IgD-negative memory B cell (primary cell): Measurements from ENCODE around the gene BABAM2. TPM values are rescaled to one million over a fixed set of nuclear protein-coding genes. Genes with fewer than 3 reads are reported as not detected.
"Not testable (repeated sequence)": the region's sequence is repeated elsewhere in the genome, so short reads cannot be mapped to it uniquely, and the experiment has no call there.

Experiments used
- H3K27ac Mint-ChIP-seq, 3 donors: one replicate each; pipeline ENCODE4 v1.8.0; 2020 to 2022; ENCODE audit warnings: mild to moderate bottlenecking in 3 of 3, mixed read lengths in 3 of 3, moderate library complexity in 1 of 3
- H3K27me3 Mint-ChIP-seq: one replicate; pipeline ENCODE4 v1.8.0; 2021; ENCODE audit warnings: mixed read lengths
- H3K36me3 Mint-ChIP-seq: one replicate; pipeline ENCODE4 v1.8.0; 2020; ENCODE audit warnings: mild to moderate bottlenecking, mixed read lengths
- H3K4me1 Mint-ChIP-seq, 3 donors: one replicate each; pipeline ENCODE4 v1.8.0; 2020 to 2022; ENCODE audit warnings: mixed read lengths in 3 of 3, mild to moderate bottlenecking in 1 of 3
- H3K4me3 Mint-ChIP-seq, 4 donors: one replicate each; pipeline ENCODE4 v1.8.0; 2020 to 2022; ENCODE audit warnings: mild to moderate bottlenecking in 4 of 4, mixed read lengths in 4 of 4, moderate library complexity in 3 of 4
- H3K9me3 Mint-ChIP-seq, 3 donors: one replicate each; pipeline ENCODE4 v1.8.0; 2020 to 2021; ENCODE audit warnings: mixed read lengths in 3 of 3, mild to moderate bottlenecking in 1 of 3
- polyA plus RNA-seq: library from polyadenylated mRNA; unstranded; fragments of 300-500 nt; fragmentation: Illumina TruSeq; gene quantifications from one replicate; pipeline ENCODE4 v1.2.3, GENCODE V29; 2021

The BABAM2 gene
- polyA plus RNA-seq, 1 donor from 2014 or later: 57.9 TPM

GRCh38 chr2:28009732-28010131 is 119.2 kb downstream of the BABAM2 start:
- no peaks in the 10 kb centered on the region for H3K27me3 Mint-ChIP-seq
- H3K9me3 Mint-ChIP-seq: no peaks in the 10 kb centered on the region
- H3K4me3 Mint-ChIP-seq: no peak overlapping the region
- peaks cover 9% of the 10 kb centered on the region for H3K36me3 Mint-ChIP-seq
- no peaks in the 10 kb centered on the region for H3K4me1 Mint-ChIP-seq
- no peak overlapping the region for H3K27ac Mint-ChIP-seq

GRCh38 chr2:28011322-28011737 is 120.8 kb downstream of the BABAM2 start:
- Mint-ChIP-seq H3K4me1 (no peaks in the 10 kb centered on the region), H3K9me3 (no peaks in the 10 kb centered on the region), H3K4me3 (no peak overlapping the region), H3K27me3 (no peaks in the 10 kb centered on the region), H3K36me3 (peaks cover 15% of the 10 kb centered on the region), H3K27ac (peak overlapping the region in 1 of 3 donors; percentile 65)

- H3K36me3 Mint-ChIP-seq: peaks cover 19% of the 10 kb centered on the region
- H3K4me3 Mint-ChIP-seq, H3K9me3 Mint-ChIP-seq, H3K27ac Mint-ChIP-seq, H3K27me3 Mint-ChIP-seq, H3K4me1 Mint-ChIP-seq: not testable (repeated sequence)
Measured at GRCh38 chr2:28018474-28018873, 127.9 kb downstream of the BABAM2 start.

- not testable (repeated sequence) for H3K4me3 Mint-ChIP-seq, H3K27me3 Mint-ChIP-seq, H3K27ac Mint-ChIP-seq, H3K9me3 Mint-ChIP-seq, H3K4me1 Mint-ChIP-seq
- H3K36me3 Mint-ChIP-seq: peaks cover 20% of the 10 kb centered on the region
Measured at GRCh38 chr2:28019521-28019920, 129.0 kb downstream of the BABAM2 start.

GRCh38 chr2:28021898-28022297 is 131.4 kb downstream of the BABAM2 start:
- Mint-ChIP-seq H3K9me3 (peaks cover 0 to 6% (median 5%) of the 10 kb centered on the region in 3 donors), H3K36me3 (peaks cover 23% of the 10 kb centered on the region), H3K27ac (no peak overlapping the region), H3K27me3 (no peaks in the 10 kb centered on the region), H3K4me3 (no peak overlapping the region), H3K4me1 (no peaks in the 10 kb centered on the region)

GRCh38 chr2:28025123-28025522 is 134.6 kb downstream of the BABAM2 start:
- Mint-ChIP-seq H3K27ac (no peak overlapping the region), H3K27me3 (no peaks in the 10 kb centered on the region), H3K4me1 (no peaks in the 10 kb centered on the region), H3K9me3 (peaks cover 0 to 7% (median 6%) of the 10 kb centered on the region in 3 donors), H3K4me3 (no peak overlapping the region), H3K36me3 (peaks cover 21% of the 10 kb centered on the region)

- not testable (repeated sequence) for H3K9me3 Mint-ChIP-seq, H3K4me3 Mint-ChIP-seq, H3K4me1 Mint-ChIP-seq, H3K27ac Mint-ChIP-seq, H3K27me3 Mint-ChIP-seq
- H3K36me3 Mint-ChIP-seq: peaks cover 25% of the 10 kb centered on the region
Measured at GRCh38 chr2:28026230-28026629, 135.7 kb downstream of the BABAM2 start.

GRCh38 chr2:28028025-28028424 is 137.5 kb downstream of the BABAM2 start:
- H3K27ac Mint-ChIP-seq: no peak overlapping the region
- H3K36me3 Mint-ChIP-seq: peaks cover 28% of the 10 kb centered on the region

GRCh38 chr2:28030600-28030999 is 140.1 kb downstream of the BABAM2 start:
- Mint-ChIP-seq H3K27ac (no peak overlapping the region), H3K27me3 (no peaks in the 10 kb centered on the region), H3K4me3 (no peak overlapping the region), H3K9me3 (peaks cover 0 to 7% (median 6%) of the 10 kb centered on the region in 3 donors), H3K36me3 (peaks cover 23% of the 10 kb centered on the region), H3K4me1 (no peaks in the 10 kb centered on the region)

More at GRCh38 chr2:28028025-28028424, 137.5 kb downstream of the BABAM2 start:
- Mint-ChIP-seq H3K9me3 (peaks cover 0 to 7% (median 6%) of the 10 kb centered on the region in 3 donors), H3K4me1 (no peaks in the 10 kb centered on the region), H3K4me3 (no peak overlapping the region), H3K27me3 (no peaks in the 10 kb centered on the region)

GRCh38 chr2:28032816-28033215 is 142.3 kb downstream of the BABAM2 start:
- Mint-ChIP-seq H3K9me3 (no peaks in the 10 kb centered on the region), H3K36me3 (peaks cover 13% of the 10 kb centered on the region), H3K4me1 (no peaks in the 10 kb centered on the region), H3K4me3 (no peak overlapping the region), H3K27me3 (no peaks in the 10 kb centered on the region), H3K27ac (no peak overlapping the region)

- Mint-ChIP-seq H3K36me3 (peaks cover 13% of the 10 kb centered on the region), H3K9me3 (no peaks in the 10 kb centered on the region), H3K27ac (no peak overlapping the region), H3K4me1 (no peaks in the 10 kb centered on the region), H3K4me3 (no peak overlapping the region), H3K27me3 (no peaks in the 10 kb centered on the region)
Measured at GRCh38 chr2:28034696-28035095, 144.2 kb downstream of the BABAM2 start.

- H3K4me3 Mint-ChIP-seq: no peak overlapping the region
- H3K36me3 Mint-ChIP-seq: peaks cover 12% of the 10 kb centered on the region
- no peaks in the 10 kb centered on the region for H3K27me3 Mint-ChIP-seq
- H3K9me3 Mint-ChIP-seq: no peaks in the 10 kb centered on the region
- no peak overlapping the region for H3K27ac Mint-ChIP-seq
- no peaks in the 10 kb centered on the region for H3K4me1 Mint-ChIP-seq
Measured at GRCh38 chr2:28035163-28035690, 144.7 kb downstream of the BABAM2 start.

GRCh38 chr2:28035816-28036215 is 145.3 kb downstream of the BABAM2 start:
- Mint-ChIP-seq H3K36me3 (peaks cover 9% of the 10 kb centered on the region), H3K4me1 (no peaks in the 10 kb centered on the region), H3K27me3 (no peaks in the 10 kb centered on the region), H3K27ac (no peak overlapping the region), H3K9me3 (no peaks in the 10 kb centered on the region), H3K4me3 (no peak overlapping the region)

GRCh38 chr2:28036307-28036706 is 145.8 kb downstream of the BABAM2 start:
- no peak overlapping the region for H3K4me3 Mint-ChIP-seq
- no peaks in the 10 kb centered on the region for H3K9me3 Mint-ChIP-seq
- H3K36me3 Mint-ChIP-seq: peaks cover 9% of the 10 kb centered on the region
- no peak overlapping the region for H3K27ac Mint-ChIP-seq
- no peaks in the 10 kb centered on the region for H3K4me1 Mint-ChIP-seq
- no peaks in the 10 kb centered on the region for H3K27me3 Mint-ChIP-seq

- H3K27ac Mint-ChIP-seq: no peak overlapping the region
- H3K9me3 Mint-ChIP-seq: no peaks in the 10 kb centered on the region
- no peaks in the 10 kb centered on the region for H3K27me3 Mint-ChIP-seq
- H3K4me3 Mint-ChIP-seq: no peak overlapping the region
- H3K36me3 Mint-ChIP-seq: peaks cover 10% of the 10 kb centered on the region
- H3K4me1 Mint-ChIP-seq: no peaks in the 10 kb centered on the region
Measured at GRCh38 chr2:28038722-28039121, 148.2 kb downstream of the BABAM2 start.

- no peaks in the 10 kb centered on the region for H3K9me3 Mint-ChIP-seq
- no peak overlapping the region for H3K4me3 Mint-ChIP-seq
- H3K36me3 Mint-ChIP-seq: peaks cover 16% of the 10 kb centered on the region
- H3K4me1 Mint-ChIP-seq: no peaks in the 10 kb centered on the region
- no peaks in the 10 kb centered on the region for H3K27me3 Mint-ChIP-seq
- H3K27ac Mint-ChIP-seq: no peak overlapping the region
Measured at GRCh38 chr2:28045676-28046351, 155.3 kb downstream of the BABAM2 start.
